Measurements from ENCODE around the gene RELA. TPM values are rescaled to one million over a fixed set of nuclear protein-coding genes. Genes with fewer than 3 reads are reported as not detected.

RELA gene
- total and polyA plus RNA-seq, 10 of the 15 experiments (the other 5 are each of a cell fraction or from before 2014, with no cell fraction given) = 5.1 to 56.4 (median 34.2) TPM

DNA sequence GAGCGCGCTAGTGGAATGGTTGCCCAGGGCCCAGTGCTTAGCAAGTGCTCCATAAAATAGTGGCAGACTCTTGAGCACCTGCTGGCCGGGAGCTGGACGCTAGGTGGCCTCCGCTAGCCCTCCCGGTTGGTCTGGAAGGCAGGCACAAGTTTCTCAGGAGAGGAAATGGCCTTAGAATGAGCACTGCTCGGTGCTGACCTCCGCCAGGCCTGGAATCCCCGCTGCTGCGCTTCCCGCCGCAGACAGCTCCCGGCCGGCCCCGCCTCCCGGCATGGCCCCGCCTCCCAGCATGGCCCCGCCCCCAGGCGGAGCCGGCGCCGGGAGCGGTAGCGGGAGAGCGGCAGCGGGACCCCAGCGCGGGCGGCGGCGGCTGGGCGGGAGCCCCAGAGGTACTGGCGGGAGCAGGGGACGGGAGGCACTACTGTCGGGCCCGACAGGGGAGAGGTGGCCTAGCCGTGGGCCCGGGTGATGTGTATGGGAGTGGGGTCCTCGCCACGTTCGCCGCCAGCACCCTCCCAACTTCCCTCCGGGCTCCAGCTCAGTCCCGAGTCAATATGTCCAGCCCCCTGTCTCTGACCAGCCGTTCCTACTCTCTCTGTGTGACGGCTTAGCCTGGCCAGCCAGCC is 24.8 kb downstream of the RELA start, which contains the start of gene SIPA1 (continued):
- TF ChIP-seq, protein P1, sequence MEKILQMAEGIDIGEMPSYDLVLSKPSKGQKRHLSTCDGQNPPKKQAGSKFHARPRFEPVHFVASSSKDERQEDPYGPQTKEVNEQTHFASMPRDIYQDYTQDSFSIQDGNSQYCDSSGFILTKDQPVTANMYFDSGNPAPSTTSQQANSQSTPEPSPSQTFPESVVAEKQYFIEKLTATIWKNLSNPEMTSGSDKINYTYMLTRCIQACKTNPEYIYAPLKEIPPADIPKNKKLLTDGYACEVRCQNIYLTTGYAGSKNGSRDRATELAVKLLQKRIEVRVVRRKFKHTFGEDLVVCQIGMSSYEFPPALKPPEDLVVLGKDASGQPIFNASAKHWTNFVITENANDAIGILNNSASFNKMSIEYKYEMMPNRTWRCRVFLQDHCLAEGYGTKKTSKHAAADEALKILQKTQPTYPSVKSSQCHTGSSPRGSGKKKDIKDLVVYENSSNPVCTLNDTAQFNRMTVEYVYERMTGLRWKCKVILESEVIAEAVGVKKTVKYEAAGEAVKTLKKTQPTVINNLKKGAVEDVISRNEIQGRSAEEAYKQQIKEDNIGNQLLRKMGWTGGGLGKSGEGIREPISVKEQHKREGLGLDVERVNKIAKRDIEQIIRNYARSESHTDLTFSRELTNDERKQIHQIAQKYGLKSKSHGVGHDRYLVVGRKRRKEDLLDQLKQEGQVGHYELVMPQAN (conservative IDR thresholded peaks at IDR 0.05) = peak; percentile 66
- TF ChIP-seq POLR2A (IDR thresholded peaks at IDR 0.05; ENCODE audit: low read depth, low read length) (peak; percentile 81), NFYB (IDR thresholded peaks at IDR 0.05; ENCODE audit: insufficient read depth, low read depth, low read length) (no peak), TARDBP (IDR thresholded peaks at IDR 0.05; ENCODE audit: borderline replicate concordance) (0 out of 2 replicates have a peak, but pooled peaks have one; percentile 6), NFIC (IDR thresholded peaks at IDR 0.05; ENCODE audit: low read depth, low read length) (no peak), PML (IDR thresholded peaks at IDR 0.05; ENCODE audit: low read length) (peak; percentile 41; the same call in 1 of the 2 replicates), POLR2AphosphoS5 (IDR thresholded peaks at IDR 0.05; ENCODE audit: low read length) (peak; percentile 73)

DNA sequence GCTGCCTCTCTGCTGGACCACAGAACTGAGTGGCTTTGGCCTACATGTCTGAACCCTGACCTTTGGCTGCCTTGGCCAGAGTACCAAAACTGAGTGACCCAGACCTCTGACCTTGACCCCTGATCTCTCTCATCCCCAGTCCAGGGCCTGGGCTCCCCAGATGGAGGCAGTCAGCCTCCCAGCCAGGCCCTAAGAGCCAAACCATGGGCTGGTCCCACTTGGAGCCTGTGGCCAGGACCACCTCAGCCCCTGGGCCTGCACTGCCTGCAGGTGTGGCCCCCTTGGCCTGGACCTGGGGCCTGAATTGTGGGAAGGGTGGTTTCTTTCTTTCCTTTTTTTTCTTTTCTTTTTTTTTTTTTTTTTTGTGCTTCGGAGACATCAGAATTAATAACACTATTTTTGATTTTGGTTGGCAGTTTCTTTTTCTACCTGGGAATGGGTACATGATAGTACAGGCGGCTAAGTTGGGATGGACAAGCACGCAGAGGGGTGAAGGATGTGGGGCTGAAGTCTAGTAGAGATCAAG is 25.6 kb downstream of the RELA start:
- H3K27me3 ChIP-seq (replicated peaks in 1 of 2; ENCODE audit: control insufficient read depth in 2 of 2, insufficient read depth in 2 of 2, low read length in 1 of 2) = no peaks in the 10 kb centered on the region
- TF ChIP-seq, protein P2, sequence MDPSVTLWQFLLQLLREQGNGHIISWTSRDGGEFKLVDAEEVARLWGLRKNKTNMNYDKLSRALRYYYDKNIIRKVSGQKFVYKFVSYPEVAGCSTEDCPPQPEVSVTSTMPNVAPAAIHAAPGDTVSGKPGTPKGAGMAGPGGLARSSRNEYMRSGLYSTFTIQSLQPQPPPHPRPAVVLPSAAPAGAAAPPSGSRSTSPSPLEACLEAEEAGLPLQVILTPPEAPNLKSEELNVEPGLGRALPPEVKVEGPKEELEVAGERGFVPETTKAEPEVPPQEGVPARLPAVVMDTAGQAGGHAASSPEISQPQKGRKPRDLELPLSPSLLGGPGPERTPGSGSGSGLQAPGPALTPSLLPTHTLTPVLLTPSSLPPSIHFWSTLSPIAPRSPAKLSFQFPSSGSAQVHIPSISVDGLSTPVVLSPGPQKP (IDR thresholded peaks at IDR 0.05; ENCODE audit: low read depth, low read length) = no peak
- TF ChIP-seq, protein P3, sequence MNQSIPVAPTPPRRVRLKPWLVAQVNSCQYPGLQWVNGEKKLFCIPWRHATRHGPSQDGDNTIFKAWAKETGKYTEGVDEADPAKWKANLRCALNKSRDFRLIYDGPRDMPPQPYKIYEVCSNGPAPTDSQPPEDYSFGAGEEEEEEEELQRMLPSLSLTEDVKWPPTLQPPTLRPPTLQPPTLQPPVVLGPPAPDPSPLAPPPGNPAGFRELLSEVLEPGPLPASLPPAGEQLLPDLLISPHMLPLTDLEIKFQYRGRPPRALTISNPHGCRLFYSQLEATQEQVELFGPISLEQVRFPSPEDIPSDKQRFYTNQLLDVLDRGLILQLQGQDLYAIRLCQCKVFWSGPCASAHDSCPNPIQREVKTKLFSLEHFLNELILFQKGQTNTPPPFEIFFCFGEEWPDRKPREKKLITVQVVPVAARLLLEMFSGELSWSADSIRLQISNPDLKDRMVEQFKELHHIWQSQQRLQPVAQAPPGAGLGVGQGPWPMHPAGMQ (IDR thresholded peaks at IDR 0.05; ENCODE audit: borderline replicate concordance) = no peak
- TF ChIP-seq FOXM1 (IDR thresholded peaks at IDR 0.05; ENCODE audit: low read depth, low read length) (no peak), ASH2L (IDR thresholded peaks at IDR 0.05; ENCODE audit: borderline replicate concordance, low read depth) (no peak), NR2F1 (conservative IDR thresholded peaks at IDR 0.05) (peak; percentile 76), CHD1 (IDR thresholded peaks at IDR 0.05; ENCODE audit: low read depth, low read length) (no peak), HCFC1 (IDR thresholded peaks at IDR 0.05; ENCODE audit: low read length) (no peak)
- peaks cover 12 to 24% of the 10 kb centered on the region in 2 experiments for H3K36me3 ChIP-seq (ENCODE audit: control insufficient read depth in 2 of 2, insufficient read depth in 2 of 2, low read length in 1 of 2)
- H4K20me1 ChIP-seq (ENCODE audit: control insufficient read depth, insufficient read depth) = no peaks in the 10 kb centered on the region
- no peak overlapping the region for H3K4me3 ChIP-seq
- ATAC-seq = no peak
- H3K79me2 ChIP-seq (ENCODE audit: control insufficient read depth, insufficient read depth, low read length) = peaks cover 37% of the 10 kb centered on the region
- POLR2A ChIA-PET = interaction anchor here (0.6 to 7.6 kb wide), 14 partner anchors 9 to 254 kb away, joined by 3 to 100 read pairs (median 11); partner anchors contain the start of genes CCDC85B, PCNX3, RELA and RNASEH2C
- CTCF ChIA-PET = interaction anchor here (1.1 to 2.9 kb wide), 6 partner anchors 11 to 69 kb away, joined by 3 to 14 read pairs (median 10); partner anchors contain the start of gene RELA
- no peak overlapping the region for H3K4me2 ChIP-seq (ENCODE audit: control insufficient read depth, insufficient read depth)
- peak overlapping the region; percentile 45 for H3K27ac ChIP-seq (ENCODE audit: control insufficient read depth, insufficient read depth)
- RAD21 ChIA-PET (ENCODE audit: unreplicated experiment) = interaction anchor here (1.4 to 2.9 kb wide), 8 partner anchors 11 to 150 kb away, joined by 4 to 23 read pairs (median 10); partner anchors contain the start of genes OVOL1, PCNX3 and RELA
- DNase-seq (ENCODE audit: low read depth, low spot score) = no peak
- H3K9me3 ChIP-seq (replicated peaks; ENCODE audit: control insufficient read depth, insufficient read depth, low read length) = no peaks in the 10 kb centered on the region
- H2AFZ ChIP-seq (ENCODE audit: control insufficient read depth, low read depth, low read length) = no peak overlapping the region
- SMC1A ChIA-PET (ENCODE audit: uncharacterized antibody, unreplicated experiment) = interaction anchor here (2.3 kb wide), 1 partner anchor 22 kb away, joined by 13 read pairs; the partner anchor contains the start of gene PCNX3
- intact Hi-C loops (cut with micrococcal nuclease; ENCODE audit: unreplicated experiment) = no loop called here
- H3K4me1 ChIP-seq (ENCODE audit: control insufficient read depth, insufficient read depth, low read length) = peaks cover 30% of the 10 kb centered on the region
- 79% methylated on average over 2 of the region's 3 CpGs for WGBS (ENCODE audit: insufficient coverage, insufficient replicate concordance, low lambda C conversion rate, missing lambda C conversion rate)
- H3K9ac ChIP-seq (ENCODE audit: control insufficient read depth, insufficient read depth, low read length) = no peak overlapping the region
- in situ Hi-C loops (cut with MboI) = no loop called here
- FAIRE-seq = no peak
- BruUV-seq (replicated peaks) = no TSS peak
